ENCODE measurements around the gene TNFRSF1A. TPM values are rescaled to one million over a fixed set of nuclear protein-coding genes. Genes with fewer than 3 reads are reported as not detected.
"Not testable (repeated sequence)": the region's sequence is repeated elsewhere in the genome, so short reads cannot be mapped to it uniquely, and the experiment has no call there.

Gene TNFRSF1A
- total RNA-seq, 1 donor from 2014 or later, result 264 TPM

GRCh38 chr12:6338536-6338935, 3.3 kb downstream of the TNFRSF1A start:
- DNase-seq (ENCODE audit: low spot score), result not testable (repeated sequence)

- DNase-seq (ENCODE audit: low spot score), result no peak
Observed at GRCh38 chr12:6337958-6338433, 3.9 kb downstream of the TNFRSF1A start.

GRCh38 chr12:6336889-6337853, 4.7 kb downstream of the TNFRSF1A start:
- DNase-seq (ENCODE audit: low spot score), result no peak

- DNase-seq (ENCODE audit: low spot score), result peak; percentile 96
Observed at GRCh38 chr12:6336079-6336888, 5.6 kb downstream of the TNFRSF1A start.

- no peak for DNase-seq (ENCODE audit: low spot score)
Observed at GRCh38 chr12:6335451-6336078, 6.3 kb downstream of the TNFRSF1A start.

GRCh38 chr12:6334940-6335450, 6.9 kb downstream of the TNFRSF1A start:
- DNase-seq (ENCODE audit: low spot score), result no peak

- DNase-seq (ENCODE audit: low spot score), result no peak
Observed at GRCh38 chr12:6334359-6334758, 7.5 kb downstream of the TNFRSF1A start.

- no peak for DNase-seq (ENCODE audit: low spot score)
Observed at GRCh38 chr12:6333566-6333965, 8.3 kb downstream of the TNFRSF1A start.

- no peak for DNase-seq (ENCODE audit: low spot score)
Observed at GRCh38 chr12:6333029-6333428, 8.8 kb downstream of the TNFRSF1A start.

GRCh38 chr12:6332459-6332858, 9.4 kb downstream of the TNFRSF1A start:
- DNase-seq (ENCODE audit: low spot score), result no peak

GRCh38 chr12:6330999-6331714, 10.7 kb downstream of the TNFRSF1A start:
- no peak for DNase-seq (ENCODE audit: low spot score)

- DNase-seq (ENCODE audit: low spot score), result no peak
Observed at GRCh38 chr12:6330192-6330591, 11.7 kb downstream of the TNFRSF1A start.

- no peak for DNase-seq (ENCODE audit: low spot score)
Observed at GRCh38 chr12:6329703-6330064, 12.2 kb downstream of the TNFRSF1A start.

GRCh38 chr12:6328945-6329702, 12.8 kb downstream of the TNFRSF1A start:
- DNase-seq (ENCODE audit: low spot score), result no peak

- DNase-seq (ENCODE audit: low spot score), result no peak
Observed at GRCh38 chr12:6328045-6328779, 13.7 kb downstream of the TNFRSF1A start.

- no peak for DNase-seq (ENCODE audit: low spot score)
Observed at GRCh38 chr12:6327229-6328041, 14.4 kb downstream of the TNFRSF1A start.

- DNase-seq (ENCODE audit: low spot score), result no peak
Observed at GRCh38 chr12:6326316-6327228, 15.3 kb downstream of the TNFRSF1A start.
